HG03095 (cell line): ENCODE measurements around the gene ARHGAP45.
"Not testable (repeated sequence)": the region's sequence is repeated elsewhere in the genome, so short reads cannot be mapped to it uniquely, and the experiment has no call there.

ENCODE experiments used
- ATAC-seq: cut with Tn5 transposase; IDR thresholded peaks from one replicate; pipeline ENCODE4 v1.9.1; 2021; ENCODE audit warnings: moderate library complexity; ENCODE audit not compliant: unreplicated experiment

ARHGAP45 gene

GRCh38 chr19:1113030-1113985 is 46.3 kb downstream of the ARHGAP45 start:
- ATAC-seq = no peak

GRCh38 chr19:1113986-1114483 is 47.1 kb downstream of the ARHGAP45 start:
- ATAC-seq = no peak

GRCh38 chr19:1114728-1115127 is 47.8 kb downstream of the ARHGAP45 start:
- ATAC-seq = not testable (repeated sequence)

GRCh38 chr19:1115646-1116420 is 48.9 kb downstream of the ARHGAP45 start:
- ATAC-seq = no peak

- ATAC-seq = no peak
These were observed 50.0 kb downstream of the ARHGAP45 start for GRCh38 chr19:1116726-1117581.

GRCh38 chr19:1117654-1118053 is 50.7 kb downstream of the ARHGAP45 start:
- ATAC-seq = no peak

GRCh38 chr19:1118999-1119398 is 52.0 kb downstream of the ARHGAP45 start:
- no peak for ATAC-seq

- ATAC-seq = no peak
These were observed 52.7 kb downstream of the ARHGAP45 start for GRCh38 chr19:1119475-1120217.

GRCh38 chr19:1121395-1121794 is 54.4 kb downstream of the ARHGAP45 start:
- no peak for ATAC-seq

GRCh38 chr19:1122021-1122971 is 55.3 kb downstream of the ARHGAP45 start:
- no peak for ATAC-seq

GRCh38 chr19:1122972-1123363 is 56.0 kb downstream of the ARHGAP45 start:
- ATAC-seq = no peak

GRCh38 chr19:1123381-1123780 is 56.4 kb downstream of the ARHGAP45 start:
- no peak for ATAC-seq

- ATAC-seq = no peak
These were observed 57.1 kb downstream of the ARHGAP45 start for GRCh38 chr19:1123885-1124677.

- no peak for ATAC-seq
These were observed 58.9 kb downstream of the ARHGAP45 start for GRCh38 chr19:1125601-1126467.

- ATAC-seq = no peak
These were observed 60.2 kb downstream of the ARHGAP45 start for GRCh38 chr19:1126984-1127760.

- ATAC-seq = no peak
These were observed 61.1 kb downstream of the ARHGAP45 start for GRCh38 chr19:1128106-1128505.
